ENCODE data around the gene FAM229A. TPM values are rescaled to one million over a fixed set of nuclear protein-coding genes. Genes with fewer than 3 reads are reported as not detected.

FAM229A gene
- total RNA-seq, result 4.5 TPM

GRCh38 chr1:32362474-32363313 is at the start of gene FAM229A, which contains the start of gene TSSK3:
TSS of gene FAM229A (minus strand) at chr1:32362485. CDS start at chr1:32362091, 394 bp downstream.
TSS of gene TSSK3 (plus strand) at chr1:32362539. CDS start at chr1:32362702, 163 bp downstream.

GRCh38 chr1:32394141-32394889 is 32.0 kb upstream of the FAM229A start, which contains the start of gene BSDC1:
TSS of gene BSDC1 (minus strand) at chr1:32394441. CDS start at chr1:32394414, 27 bp downstream.

GRCh38 chr1:32335790-32336590 is 26.3 kb downstream of the FAM229A start, which contains the start of gene MARCKSL1:
TSS of gene MARCKSL1 (minus strand) at chr1:32336233. CDS start at chr1:32336033, 200 bp downstream.

Other genes with a start within 250 kb of the FAM229A start
- gene TXLNA, start 182.8 kb downstream of the FAM229A start, total RNA-seq, result 41.6 TPM
- 29.6 TPM for gene CCDC28B, start 161.9 kb downstream of the FAM229A start, total RNA-seq
- 5.1 TPM for gene IQCC, start 156.8 kb downstream of the FAM229A start, total RNA-seq
- not detected for gene DCDC2B, start 153.4 kb downstream of the FAM229A start, total RNA-seq
- gene TMEM234, start 140.1 kb downstream of the FAM229A start, total RNA-seq, result 22.2 TPM
- gene EIF3I, start 140.1 kb downstream of the FAM229A start, total RNA-seq, result 116 TPM
- gene FAM167B, start 115.3 kb downstream of the FAM229A start, total RNA-seq, result 13.7 TPM
- 8.5 TPM for gene LCK, start 111.2 kb downstream of the FAM229A start, total RNA-seq
- 90.4 TPM for gene HDAC1, start 70.4 kb downstream of the FAM229A start, total RNA-seq
- 120 TPM for gene MARCKSL1, start 26.3 kb downstream of the FAM229A start, total RNA-seq
- gene TSSK3, start 54 bp upstream of the FAM229A start, total RNA-seq, result 1.1 TPM
- gene BSDC1, start 32.0 kb upstream of the FAM229A start, total RNA-seq, result 63.6 TPM
- gene ZBTB8B, start 102.6 kb upstream of the FAM229A start, total RNA-seq, result 0.64 TPM
- 13.9 TPM for gene ZBTB8A, start 176.9 kb upstream of the FAM229A start, total RNA-seq